KG1 (cell line): Measurements from ENCODE around the gene TMEM272.

ENCODE experiments used
- DNase-seq: peaks from one replicate; lab custom pipeline; 2025; lab: John Stamatoyannopoulos, UW

TMEM272 gene, protein sequence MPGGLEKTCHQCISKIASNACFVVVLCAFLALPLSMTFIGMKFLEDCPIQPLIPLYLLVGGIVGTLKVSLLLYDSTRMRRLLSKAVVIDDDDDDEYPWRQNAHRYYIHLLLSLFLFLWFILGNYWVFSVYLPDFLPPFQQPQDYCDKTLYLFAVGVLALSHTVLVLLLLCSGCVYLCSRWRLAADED

DNA sequence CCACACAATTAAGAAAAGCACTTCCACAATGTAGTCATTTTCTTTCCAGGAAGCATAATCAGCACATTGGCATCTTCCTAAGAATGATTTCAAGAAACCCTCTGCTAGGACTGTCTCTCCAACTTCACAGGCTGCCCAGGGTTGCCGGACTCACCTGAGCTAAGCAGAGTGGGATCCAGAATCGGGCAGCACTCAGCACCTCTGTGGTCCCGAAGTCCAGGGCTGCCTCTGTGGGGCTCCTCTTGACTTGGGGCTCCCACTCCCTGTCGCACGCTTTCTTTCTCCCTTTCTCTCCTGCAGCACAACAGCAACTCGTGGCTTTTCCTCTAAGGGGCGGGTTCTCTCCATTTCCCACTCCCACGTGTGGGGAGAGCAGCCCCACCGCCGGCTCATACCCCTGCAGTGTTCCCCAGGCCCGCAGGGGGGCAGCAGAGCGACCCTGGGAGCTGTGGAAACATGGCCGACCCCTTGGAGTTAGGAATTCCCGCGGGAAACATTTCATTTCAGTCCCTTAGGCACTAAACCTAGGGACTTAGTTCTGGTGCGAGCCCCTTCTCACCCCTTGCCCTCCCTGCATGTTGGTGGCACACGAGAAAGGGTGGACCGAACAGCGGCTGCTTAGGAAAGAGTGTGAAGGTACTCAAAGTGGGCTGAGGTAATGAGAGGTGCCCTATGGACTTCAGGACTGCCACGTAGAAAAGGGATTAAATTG lies at the start of gene TMEM272:
Gene TMEM272, minus strand, starts transcription at position 316 of the 712 bp plus-strand sequence. CDS start 6,647 bp downstream, outside the sequence.
- DNase-seq, result no peak

DNA sequence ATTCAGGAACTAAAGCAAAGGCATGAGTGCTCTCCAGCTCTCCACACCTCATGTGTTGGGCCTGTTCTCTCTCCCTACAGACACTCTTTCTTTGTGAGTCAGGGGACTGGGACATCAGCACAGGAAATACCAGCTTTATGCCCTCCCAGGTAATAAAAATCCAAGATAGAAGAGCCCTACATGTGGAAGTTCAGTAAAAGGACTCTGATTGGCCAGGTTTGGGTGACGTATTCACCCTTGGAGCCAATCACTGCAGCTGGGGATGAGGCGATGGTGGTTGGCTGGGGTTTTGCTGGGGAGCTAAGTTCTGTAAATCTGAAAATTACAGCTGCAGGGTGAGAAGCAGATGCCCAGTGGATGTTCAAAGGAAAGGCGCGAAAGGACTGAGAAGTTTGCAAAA lies 49.3 kb upstream of the TMEM272 start:
- no peak for DNase-seq

DNA sequence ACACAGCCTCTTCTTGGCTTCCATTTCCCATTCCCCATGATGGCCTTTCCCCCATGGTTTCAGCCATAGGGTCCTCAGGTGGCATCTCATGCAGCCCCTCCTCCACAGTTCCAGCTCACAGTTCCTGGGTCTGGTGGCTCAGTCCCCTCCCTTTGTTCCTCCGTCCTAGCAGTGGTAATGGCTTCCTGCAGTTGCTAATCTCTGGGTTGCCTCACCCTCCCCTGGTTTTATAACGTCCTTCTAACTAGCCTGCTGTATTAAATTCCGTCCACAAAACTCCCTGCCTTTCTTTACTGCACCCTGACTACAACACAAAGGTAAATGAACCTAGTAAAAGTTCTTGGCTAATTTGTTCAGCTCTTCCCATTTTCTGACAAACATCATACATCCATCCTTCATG lies 47.7 kb upstream of the TMEM272 start:
- no peak for DNase-seq

DNA sequence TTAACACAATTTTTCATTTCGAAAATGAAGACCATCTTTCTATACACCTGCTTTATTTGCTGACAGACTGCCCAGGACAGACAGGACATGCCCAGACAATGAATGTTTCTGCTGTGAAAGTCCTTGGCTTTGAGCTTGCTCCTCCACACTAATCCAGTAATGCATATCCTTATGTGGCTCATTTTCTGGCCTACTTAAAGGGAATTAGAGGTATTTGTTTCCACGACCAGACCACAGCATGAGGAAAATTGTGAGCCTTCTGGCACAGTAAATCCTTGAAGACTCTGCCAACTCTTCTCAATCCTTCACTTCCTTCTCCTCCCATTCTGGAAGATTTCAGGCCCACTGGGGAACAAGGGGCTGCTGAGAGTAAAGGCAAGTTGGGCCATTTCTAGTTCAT lies 42.5 kb upstream of the TMEM272 start:
- DNase-seq, result no peak

DNA sequence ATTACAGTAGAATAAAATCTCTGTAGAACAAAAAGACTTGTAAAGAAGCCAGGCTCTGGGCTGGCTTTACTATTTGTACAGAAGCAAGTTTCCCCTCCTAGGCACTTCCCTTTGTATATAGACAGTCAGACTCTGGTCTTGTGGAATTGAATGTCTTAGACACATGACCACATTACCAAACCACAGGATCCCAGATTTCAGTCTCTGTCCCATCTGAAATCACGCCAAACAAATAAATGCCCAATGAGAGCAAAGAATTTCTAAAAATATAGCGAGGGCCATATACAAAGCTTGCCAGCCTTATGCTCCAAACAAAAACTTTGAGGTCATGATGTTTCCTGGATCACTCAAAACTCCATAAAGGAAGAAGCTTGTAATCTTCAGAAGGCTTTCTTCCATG lies 40.7 kb upstream of the TMEM272 start:
- no peak for DNase-seq

DNA sequence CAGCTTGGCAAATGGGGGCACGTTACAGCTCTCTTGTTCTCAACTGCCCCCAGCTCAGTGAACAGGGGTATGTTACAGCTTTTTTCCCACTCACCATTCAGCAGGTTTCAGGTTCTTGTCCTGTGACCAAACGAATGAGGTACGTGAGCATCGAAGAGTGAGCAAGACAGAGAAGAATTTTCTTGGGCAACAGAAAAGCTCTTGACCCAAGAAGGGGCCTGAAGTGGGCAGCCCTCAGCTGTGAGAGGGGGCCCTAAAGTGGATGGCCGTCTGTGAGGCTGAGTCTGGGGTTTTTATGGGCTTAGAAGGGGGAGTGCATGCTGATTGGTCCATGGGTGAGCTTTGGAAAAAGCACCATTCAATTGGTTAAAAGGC lies 38.2 kb upstream of the TMEM272 start:
- no peak for DNase-seq

DNA sequence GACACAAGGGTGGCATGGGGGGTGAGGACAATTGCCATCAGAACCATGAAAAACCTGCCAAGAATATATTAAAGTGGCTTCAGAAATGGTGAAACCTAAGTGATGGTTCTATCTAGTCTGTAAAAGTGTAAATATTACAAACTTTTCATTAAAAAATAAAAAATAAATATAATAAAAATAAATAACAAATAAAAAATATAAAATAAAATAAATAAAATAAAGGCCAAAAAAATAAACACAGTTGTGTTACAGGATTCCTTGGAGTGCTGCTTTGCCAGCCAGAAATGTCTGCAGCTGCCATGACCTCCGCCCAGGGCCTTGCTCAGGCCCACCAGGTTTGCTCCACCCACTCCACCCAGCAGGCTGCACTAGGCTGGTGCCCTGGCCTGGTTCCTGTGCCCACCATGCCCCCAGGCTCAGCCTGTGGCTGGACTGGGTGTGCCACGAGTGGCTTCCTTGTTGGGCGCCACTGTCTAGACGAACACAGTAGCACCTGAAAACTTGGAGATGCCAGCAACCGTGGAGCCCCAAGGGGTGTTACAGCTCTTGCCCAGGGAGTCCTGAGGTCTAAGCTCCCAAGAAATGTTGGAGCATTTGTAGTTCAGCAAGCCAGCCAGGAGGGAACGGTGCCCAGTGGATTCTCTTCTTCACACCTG lies 37.7 kb upstream of the TMEM272 start:
- no peak for DNase-seq

DNA sequence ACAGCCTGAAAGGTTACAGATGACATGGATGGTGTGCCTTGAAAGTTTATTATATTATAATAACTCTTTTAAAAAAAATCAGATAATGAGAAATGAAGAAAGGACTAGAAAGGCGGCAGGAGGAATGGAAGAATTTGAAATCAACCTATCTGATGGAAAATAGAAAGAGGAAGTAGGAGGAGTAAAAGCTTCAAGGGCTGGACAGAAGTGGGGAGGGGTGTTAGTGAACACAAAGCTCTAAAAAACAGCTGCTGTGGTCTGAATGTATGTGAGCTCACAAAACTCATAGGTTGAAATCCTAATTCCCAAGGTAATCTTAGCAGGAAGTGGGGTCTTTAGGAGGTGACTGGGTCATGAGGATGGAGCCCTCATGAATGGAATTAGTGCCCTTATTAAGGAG lies 36.3 kb upstream of the TMEM272 start:
- no peak for DNase-seq

DNA sequence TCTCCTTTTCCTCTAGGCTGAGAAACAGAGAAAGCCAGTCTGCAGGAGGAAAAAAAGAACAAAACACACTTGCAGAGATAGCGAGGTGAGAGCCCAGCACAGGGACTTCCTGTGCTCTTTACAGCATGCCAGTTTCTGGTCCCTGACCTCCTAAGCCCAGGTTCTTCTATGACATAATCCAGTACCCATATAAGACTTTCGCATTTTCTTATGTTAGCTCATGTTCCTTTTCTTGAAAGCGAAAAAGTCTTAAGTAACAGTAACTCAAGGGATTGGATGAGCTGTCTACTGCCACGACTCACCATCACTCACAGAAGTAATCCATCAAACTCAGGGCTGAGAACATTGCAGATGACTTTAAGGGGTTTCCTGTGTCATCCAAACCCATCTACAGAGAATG lies 34.2 kb upstream of the TMEM272 start:
- DNase-seq, result no peak

DNA sequence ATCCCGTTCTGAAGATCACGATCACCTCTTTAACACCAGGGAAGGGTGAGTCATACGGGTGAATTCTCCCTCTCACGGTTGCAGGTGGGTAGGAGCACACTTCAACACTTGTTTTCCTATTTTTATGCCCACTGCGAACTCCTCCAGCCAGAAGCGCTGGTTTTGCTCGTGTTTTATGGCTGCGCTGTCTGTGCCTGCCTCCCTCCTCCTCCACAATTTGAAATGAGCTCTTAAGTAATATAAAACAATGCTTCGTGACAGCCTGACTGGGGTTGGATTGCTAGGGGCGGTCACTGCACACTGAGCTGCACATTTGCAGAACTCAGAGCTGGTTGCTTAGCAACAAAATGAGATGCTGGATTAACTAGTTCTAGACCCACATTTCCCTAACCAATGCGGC lies 29.7 kb upstream of the TMEM272 start:
- DNase-seq, result no peak

DNA sequence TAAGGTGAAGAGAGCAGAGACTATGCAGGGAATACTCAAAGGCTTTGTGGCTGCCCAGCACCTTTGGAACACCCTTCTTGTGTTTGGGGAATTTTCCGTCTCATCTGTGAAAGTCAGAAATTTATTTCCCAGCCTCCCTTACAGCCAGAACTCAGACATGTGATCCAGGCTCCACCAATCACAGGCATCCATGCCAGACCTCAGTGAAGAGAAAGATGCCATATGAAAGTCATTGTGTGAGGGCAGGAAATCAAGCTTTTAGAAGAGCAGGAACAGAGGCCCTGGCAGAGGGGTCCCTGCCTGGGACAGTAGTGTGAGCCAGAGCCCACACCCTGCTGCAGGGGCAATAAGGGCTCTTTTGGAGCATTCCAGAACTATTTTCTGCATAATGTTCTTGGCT lies 28.9 kb upstream of the TMEM272 start:
- no peak for DNase-seq

DNA sequence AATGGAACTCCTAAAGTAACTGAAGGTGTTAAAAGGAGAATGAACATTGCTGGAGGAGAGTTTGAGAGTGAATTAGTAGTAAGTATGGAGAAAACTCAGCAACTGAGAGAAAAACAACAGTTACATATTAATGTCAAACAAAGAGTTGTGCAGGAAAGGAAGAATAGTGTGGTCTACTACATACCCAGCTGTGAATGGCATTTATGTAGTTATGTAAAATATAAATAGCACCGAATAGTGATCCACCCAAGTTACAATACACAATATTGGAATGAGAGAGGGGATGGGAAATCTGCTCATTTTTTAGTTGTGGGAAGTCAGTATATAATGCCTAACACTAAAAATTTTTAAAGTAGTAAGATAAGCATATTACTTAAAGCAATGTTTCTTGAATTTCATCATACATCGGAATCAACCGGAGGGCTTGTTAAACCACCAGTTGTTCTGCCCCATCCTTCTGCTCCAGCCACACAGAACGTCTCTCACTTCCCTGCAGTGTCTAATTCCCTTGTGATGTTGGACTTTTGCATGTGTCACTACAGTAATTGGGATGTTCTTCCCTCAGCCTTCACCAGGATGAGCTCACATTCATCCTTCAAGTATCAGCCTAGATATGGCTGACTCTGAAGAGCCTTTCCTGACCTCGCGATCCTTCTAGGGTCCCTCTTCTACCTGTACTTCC lies 28.3 kb upstream of the TMEM272 start:
- no peak for DNase-seq

DNA sequence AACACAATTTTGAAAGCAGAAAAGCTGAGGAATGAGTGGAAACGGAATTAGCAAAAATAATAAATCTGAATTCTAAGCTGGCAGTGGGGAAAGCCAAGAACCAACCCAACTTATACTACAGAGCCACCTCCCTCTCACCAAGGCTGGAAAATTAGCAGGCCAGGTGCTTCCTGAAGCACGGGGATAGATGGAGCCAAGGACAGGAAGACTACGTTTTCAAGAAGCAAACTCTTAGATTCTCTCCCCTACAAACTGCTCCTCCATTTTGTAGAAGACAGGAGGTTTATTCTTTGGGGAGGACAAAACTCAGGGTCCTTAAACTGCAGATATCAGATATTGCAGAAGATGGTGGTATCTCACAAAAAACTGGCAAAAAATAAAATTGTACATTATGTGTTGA lies 25.6 kb upstream of the TMEM272 start:
- DNase-seq, result no peak

DNA sequence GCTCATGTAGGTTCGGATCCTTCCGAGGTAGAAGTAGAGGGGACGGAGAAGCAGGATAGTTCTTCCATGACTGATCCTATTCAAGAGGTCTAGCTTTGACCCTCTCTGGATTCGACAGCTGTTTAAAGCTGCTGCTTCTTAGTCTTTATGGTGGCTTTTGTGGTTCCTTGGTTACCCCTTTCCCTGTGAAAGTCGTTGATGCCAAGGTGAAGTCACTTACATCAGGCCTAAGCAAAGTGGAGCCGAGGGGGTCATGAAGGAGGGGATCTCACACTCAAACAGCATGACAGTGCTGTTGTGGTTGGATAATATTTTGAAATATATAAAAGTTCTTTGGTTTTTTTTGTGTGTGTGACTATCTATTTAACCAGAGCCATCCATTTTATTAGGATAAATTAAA lies 24.9 kb upstream of the TMEM272 start:
- DNase-seq, result no peak

DNA sequence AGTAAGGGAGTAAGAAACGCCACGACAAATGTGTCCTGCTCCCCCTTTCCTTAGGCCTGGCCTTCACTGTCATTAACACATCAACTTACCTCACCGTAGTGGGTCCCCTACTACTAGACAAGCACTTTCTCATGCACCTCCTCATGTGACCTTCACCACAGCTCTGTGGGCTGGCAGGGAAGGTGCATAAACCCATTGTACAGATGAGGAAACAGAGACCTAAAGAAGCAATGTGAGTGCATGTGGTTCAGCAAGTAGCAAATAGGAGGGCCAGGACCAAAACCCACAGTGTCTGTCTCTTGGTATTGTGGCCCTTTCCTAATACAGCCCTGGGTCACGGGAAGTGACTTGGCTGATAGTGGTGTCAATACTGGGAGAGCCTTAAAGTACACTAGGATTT lies 22.1 kb upstream of the TMEM272 start:
- no peak for DNase-seq

DNA sequence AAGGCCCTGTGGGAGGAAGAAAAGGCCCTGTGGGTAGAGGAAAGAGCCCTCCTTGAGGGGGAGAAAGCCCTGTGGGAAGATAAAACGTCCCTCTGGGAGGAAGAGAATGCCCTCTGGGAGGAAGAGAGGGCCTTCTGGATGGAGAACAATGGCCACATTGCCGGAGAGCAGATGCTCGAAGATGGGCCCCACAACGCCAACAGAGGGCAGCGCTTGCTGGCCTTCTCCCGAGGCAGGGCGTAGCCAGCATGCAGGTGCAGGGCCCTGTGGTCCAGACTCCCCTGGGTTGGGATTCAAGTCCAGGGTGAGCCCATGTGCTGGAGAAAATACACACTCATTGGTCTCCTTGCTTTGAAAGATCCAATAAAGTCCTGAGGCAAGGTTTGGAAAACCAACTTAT lies 20.9 kb upstream of the TMEM272 start:
- DNase-seq, result no peak

DNA sequence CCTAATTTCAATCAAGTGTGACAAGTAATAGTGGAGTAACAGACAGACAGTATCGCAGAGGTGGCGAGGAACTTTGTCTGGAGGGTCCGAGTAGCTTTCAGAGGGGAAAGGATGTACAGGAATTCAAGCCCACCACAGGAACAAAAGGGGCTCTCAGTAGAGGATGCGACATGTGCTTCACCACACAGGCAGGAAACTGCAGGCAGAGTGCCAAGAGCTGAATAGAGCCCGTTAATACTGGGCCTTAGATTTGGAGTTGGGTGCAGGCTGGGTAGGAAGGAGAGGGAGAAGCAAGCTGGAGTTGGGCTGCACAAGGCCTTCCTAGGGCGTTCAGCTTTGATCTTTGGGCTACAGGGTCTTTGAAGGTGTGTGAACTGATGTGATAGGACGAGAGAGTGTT lies 18.0 kb upstream of the TMEM272 start:
- DNase-seq, result no peak

DNA sequence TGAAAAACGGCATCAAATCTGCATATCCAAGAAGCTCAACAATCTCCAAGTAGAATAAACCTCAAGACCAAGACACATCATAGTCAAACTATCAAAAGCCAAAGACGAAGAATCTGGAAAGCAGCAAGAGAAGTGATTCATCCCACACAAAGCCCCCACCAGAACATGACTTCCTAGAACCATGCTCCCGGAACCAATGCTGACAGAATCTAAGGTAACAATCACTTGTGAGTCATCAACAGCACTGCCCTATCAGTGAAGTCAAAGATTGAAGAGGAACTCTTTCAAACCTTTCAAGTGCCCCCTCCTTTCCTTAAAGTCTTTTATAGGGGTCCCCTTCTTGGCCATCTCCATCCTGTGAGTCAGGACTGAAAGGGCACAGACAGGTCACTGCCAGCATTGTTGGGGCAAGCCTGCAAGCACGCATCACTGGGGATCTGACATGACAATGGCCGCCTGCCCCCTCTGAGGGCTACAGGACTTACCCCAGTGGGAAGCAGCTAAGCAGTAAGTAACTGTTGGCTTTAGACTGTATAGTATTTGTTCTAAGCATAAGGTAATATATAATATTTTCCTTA lies 16.8 kb upstream of the TMEM272 start, which contains the start of gene CCDC70:
Gene CCDC70, plus strand, starts transcription at position 247 of the 578 bp plus-strand sequence. CDS start 3,443 bp downstream, outside the sequence.
- no peak for DNase-seq

DNA sequence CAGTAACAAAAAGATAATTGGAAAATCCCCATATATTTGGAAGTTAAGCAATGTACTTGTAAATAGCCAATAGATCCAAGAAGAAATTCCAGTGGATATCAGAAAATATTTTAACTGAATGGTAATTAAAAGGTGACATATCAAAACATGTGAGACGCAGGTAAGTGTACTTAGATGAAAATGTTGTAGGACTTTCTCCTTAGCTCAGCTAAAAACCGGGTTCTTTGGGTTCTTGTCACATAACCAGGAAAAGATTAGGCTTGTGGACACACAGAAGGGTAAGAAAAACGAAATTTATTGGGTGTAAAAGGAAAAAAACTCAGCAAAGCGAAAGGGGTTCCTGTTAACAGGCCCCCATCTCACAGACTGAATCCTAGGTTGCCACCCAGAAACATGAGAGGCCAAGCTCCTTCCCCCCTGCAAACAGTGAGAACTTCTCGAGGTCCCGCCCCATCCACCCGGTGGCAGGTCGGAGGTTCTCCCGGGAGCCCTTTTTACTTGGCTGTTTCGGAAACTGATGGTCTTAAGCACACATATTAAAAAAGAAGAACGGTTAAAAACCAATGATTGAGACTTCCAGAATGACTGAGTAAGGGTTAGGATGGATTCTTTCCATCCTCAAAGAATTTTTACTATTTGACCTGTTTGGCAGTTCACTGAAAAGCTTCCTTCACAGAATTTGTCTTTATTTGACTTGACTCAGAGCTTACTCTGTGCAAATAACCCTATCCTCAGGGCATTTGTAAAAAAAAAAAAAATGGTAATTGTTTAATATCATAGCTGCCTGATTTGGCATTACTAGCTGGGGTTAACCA lies 13.7 kb upstream of the TMEM272 start:
- no peak for DNase-seq

DNA sequence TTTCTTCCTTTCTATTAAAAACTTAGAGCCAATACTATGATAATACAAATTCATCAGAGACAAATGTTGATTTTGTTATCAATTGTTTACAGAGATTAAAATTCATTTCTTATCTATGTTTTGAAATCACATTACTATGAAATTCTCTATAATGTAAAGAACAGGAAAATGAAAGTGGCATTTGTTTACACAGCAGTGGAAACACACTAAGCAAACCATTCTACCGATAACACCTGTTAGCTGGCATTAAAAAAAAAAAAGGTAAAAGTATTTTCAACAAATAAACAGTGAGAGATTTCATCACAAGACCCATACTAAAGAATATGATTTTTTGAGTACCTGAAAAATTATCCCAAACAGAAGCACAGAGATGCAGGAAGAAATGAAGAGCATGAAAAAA lies 12.0 kb upstream of the TMEM272 start:
- DNase-seq, result no peak

DNA sequence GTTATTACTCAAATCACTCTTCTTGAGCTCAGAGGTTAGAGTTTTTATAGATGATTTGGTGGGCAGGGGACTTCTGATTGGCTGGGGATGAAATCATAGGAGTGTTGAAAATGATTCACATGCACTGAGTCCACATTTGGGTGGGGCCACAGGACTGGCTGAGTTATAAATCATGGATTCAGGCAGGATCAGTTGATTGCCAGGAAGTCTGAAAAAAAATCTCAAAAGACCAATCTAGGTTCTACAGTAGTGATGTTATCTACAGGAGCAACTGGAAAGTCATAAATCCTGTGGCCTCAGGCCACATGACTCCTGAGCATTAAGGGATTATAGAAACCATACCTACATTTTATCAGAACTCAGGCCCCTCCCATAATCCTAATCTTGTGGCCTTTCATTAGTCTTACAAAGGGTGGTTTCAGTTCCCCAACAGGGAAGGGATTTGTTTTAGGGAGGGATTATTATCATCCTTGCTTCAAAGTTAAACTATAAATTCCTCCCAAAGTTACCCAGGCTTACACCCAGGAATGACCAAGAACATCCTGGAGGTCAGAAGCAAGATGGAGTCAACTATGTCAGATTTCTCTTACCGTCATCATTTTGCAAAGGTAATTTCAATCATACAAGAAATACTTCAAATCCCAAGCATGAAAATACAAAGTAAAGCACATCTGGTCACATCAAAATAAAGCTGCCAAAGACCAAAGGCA lies 11.2 kb upstream of the TMEM272 start:
- no peak for DNase-seq
